ENCODE results near the gene MMP21. TPM values are rescaled to one million over a fixed set of nuclear protein-coding genes. Genes with fewer than 3 reads are reported as not detected.

The MMP21 gene
- total RNA-seq, 1 donor from 2014 or later = under 0.01 TPM

DNA sequence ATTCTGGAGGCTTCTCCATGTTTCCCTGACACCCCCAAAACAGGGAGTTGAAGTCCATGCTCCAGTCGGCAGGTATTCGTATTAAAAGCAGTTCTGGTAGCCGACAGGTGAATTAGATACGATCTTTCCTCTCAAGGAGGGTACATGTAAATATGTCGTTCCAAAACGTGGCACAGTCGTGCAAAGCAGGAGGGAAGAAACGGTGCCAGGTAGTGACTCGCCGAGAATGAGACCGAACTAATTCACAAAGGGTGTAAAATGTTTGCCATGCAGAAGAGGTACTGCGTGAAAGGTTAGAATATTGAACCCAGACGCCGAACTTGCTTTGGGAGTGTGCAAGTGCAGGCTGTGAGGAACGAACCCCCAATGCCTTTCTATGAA lies 55.6 kb downstream of the MMP21 start:
- H3K27ac ChIP-seq (ENCODE audit: low read depth, low read length) = peak overlapping the region; percentile 80

DNA sequence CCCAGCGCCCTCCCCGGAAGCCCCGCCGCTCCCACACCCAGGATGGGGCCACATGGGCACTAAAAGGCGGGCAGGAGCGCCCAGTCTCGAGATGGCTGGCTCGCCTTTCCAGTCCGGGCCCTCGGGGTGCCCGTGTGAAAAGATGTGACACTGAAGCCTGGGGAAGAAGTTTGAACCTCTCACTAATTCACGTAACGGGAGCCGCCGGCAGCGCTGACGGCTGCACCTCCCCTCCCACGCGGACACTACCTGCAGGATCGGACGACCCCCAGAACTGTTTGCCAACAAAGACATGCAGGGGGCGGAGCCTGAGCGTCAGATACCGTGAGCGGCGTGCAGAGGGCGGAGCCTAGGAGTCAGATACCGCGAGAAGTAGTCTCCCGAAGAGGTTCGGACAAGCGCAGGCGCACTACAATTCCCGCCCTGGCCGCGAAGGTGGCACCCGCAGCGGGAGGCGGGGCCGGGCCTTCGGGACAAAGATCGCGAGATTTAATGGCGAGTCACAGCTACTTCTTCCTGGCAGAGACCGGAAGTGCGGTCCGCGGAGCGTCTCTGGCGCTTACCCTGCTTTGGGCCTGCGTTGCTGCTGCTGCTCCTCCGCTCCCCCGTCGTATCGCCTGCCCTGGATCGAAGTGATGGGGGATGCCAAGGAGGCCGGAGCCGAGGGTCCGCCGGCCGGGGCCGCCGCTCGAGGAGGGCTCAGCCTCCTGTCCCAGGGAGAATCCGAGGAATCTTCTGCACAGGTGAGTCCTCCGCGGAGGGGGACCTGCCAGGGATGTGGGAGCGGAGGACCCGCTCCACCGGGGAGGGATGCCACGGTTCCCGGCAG lies 56.2 kb downstream of the MMP21 start, which contains the start of gene EDRF1:
Gene EDRF1 (plus strand): TSS at position 537 of the 829 bp plus-strand sequence. CDS start 99 bp downstream, at position 636.
- Histone ChIP-seq H3K27me3 (ENCODE audit: control insufficient read depth in 3 of 3, insufficient read depth in 3 of 3, low read length in 3 of 3) (no peaks in the 10 kb centered on the region), H3K4me3 (ENCODE audit: low read length in 3 of 3) (peak within 1 kb of the TSS; percentile 89 to 100 (median 98)), H3K36me3 (ENCODE audit: control insufficient read depth in 3 of 3, insufficient read depth in 3 of 3, low read length in 3 of 3) (peaks cover 2 to 26% (median 19%) of the 10 kb centered on the region in 3 donors), H3K9me3 (ENCODE audit: control insufficient read depth in 3 of 3, low read length in 3 of 3) (no peaks in the 10 kb centered on the region), H3K27ac (ENCODE audit: low read depth, low read length) (peak within 1 kb of the TSS; percentile 80), H3K9ac (ENCODE audit: low read depth in 1 of 3, low read length in 3 of 3) (peak within 1 kb of the TSS; percentile 91 to 98 (median 98)), H3K4me1 (ENCODE audit: control insufficient read depth in 3 of 3, insufficient read depth in 3 of 3, low read length in 3 of 3) (peaks cover 6 to 18% (median 11%) of the 10 kb centered on the region in 3 donors)

More for the DNA sequence above, 55.6 kb downstream of the MMP21 start:
- Histone ChIP-seq H3K4me1 (ENCODE audit: control insufficient read depth in 3 of 3, insufficient read depth in 3 of 3, low read length in 3 of 3) (peaks cover 6 to 18% (median 11%) of the 10 kb centered on the region in 3 donors), H3K27me3 (ENCODE audit: control insufficient read depth in 3 of 3, insufficient read depth in 3 of 3, low read length in 3 of 3) (no peaks in the 10 kb centered on the region), H3K4me3 (ENCODE audit: low read length in 3 of 3) (peak overlapping the region; percentile 89 to 100 (median 98)), H3K9ac (ENCODE audit: low read depth in 1 of 3, low read length in 3 of 3) (peak overlapping the region; percentile 91 to 98 (median 98)), H3K9me3 (ENCODE audit: control insufficient read depth in 3 of 3, low read length in 3 of 3) (no peaks in the 10 kb centered on the region), H3K36me3 (ENCODE audit: control insufficient read depth in 3 of 3, insufficient read depth in 3 of 3, low read length in 3 of 3) (peaks cover 7 to 32% (median 25%) of the 10 kb centered on the region in 3 donors)

Small RNA genes within 50 kb of the gene (small RNA-seq; reads per million reads assigned to genes)
- not detected for gene MIR4484

Other genes with a start within 250 kb of the MMP21 start
- gene TEX36, start 92.7 kb downstream of the MMP21 start, total RNA-seq = not detected
- gene EDRF1, start 56.1 kb downstream of the MMP21 start, total RNA-seq = 22.4 TPM
- gene UROS, start 47.4 kb upstream of the MMP21 start, total RNA-seq = 56.4 TPM
- 27.1 TPM for gene BCCIP, start 47.7 kb upstream of the MMP21 start, total RNA-seq
- 21.9 TPM for gene DHX32, start 105.5 kb upstream of the MMP21 start, total RNA-seq
- not detected for gene FANK1, start 120.7 kb upstream of the MMP21 start, total RNA-seq